Measurements from ENCODE around the gene SRRD.

The SRRD gene

GRCh38 chr22:26463688-26464087 is 20.0 kb upstream of the SRRD start:
- no peak overlapping the region for H3K4me3 ChIP-seq (ENCODE audit: low read depth, low read length)
- no peak for DNase-seq (ENCODE audit: low read depth)
- TF ChIP-seq, protein P1, sequence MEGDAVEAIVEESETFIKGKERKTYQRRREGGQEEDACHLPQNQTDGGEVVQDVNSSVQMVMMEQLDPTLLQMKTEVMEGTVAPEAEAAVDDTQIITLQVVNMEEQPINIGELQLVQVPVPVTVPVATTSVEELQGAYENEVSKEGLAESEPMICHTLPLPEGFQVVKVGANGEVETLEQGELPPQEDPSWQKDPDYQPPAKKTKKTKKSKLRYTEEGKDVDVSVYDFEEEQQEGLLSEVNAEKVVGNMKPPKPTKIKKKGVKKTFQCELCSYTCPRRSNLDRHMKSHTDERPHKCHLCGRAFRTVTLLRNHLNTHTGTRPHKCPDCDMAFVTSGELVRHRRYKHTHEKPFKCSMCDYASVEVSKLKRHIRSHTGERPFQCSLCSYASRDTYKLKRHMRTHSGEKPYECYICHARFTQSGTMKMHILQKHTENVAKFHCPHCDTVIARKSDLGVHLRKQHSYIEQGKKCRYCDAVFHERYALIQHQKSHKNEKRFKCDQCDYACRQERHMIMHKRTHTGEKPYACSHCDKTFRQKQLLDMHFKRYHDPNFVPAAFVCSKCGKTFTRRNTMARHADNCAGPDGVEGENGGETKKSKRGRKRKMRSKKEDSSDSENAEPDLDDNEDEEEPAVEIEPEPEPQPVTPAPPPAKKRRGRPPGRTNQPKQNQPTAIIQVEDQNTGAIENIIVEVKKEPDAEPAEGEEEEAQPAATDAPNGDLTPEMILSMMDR (IDR thresholded peaks at IDR 0.05; ENCODE audit: insufficient read depth, low read depth, low read length, missing control alignments), result no peak

DNA sequence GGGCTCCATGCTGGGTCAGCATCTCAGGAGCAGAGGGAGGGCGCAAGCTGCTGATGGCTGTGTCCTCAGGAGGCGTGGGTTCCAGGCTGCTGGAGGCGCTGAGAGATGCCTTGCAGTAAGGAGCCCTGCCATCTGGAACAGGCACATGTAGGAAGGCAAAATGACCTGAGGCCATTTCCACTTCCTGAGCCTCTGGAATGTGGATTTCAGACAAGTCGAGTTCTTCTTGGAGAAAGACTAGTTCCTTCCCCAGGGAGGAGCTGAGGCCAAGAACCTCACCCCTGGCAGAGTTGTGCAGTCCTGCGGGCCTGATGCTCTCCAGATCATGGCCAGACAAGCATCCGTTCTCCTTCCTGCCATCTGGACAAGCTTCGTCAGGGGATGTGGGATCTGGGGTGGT is 19.4 kb upstream of the SRRD start:
- no peak overlapping the region for H3K4me3 ChIP-seq (ENCODE audit: low read depth, low read length)
- no peak for DNase-seq (ENCODE audit: low read depth)
- TF ChIP-seq, protein P1 (IDR thresholded peaks at IDR 0.05; ENCODE audit: insufficient read depth, low read depth, low read length, missing control alignments), result no peak

GRCh38 chr22:26466196-26466595 is 17.5 kb upstream of the SRRD start:
- no peak for DNase-seq (ENCODE audit: low read depth)
- H3K4me3 ChIP-seq (ENCODE audit: low read depth, low read length), result no peak overlapping the region
- TF ChIP-seq, protein P1 (IDR thresholded peaks at IDR 0.05; ENCODE audit: insufficient read depth, low read depth, low read length, missing control alignments), result no peak

DNA sequence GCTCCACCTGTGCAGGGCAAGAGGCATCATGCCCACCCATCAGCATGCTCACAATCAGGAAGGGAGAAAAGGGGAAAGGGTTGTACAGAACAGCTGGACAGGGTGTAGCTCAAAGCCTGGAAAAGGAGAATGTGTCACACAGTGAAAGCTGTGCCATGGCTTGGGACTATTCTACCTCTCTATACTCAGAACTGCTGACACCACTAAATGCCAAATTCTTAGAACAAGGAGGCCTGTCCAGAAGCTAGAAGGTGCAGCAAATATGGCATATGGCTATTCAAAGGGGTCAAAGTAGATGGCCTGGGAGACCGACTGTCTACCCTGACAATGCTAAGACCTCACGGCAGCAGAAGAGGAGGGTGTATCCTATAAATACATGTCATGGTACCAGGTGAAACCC is 12.9 kb upstream of the SRRD start:
- TF ChIP-seq, protein P1 (IDR thresholded peaks at IDR 0.05; ENCODE audit: insufficient read depth, low read depth, low read length, missing control alignments), result no peak
- no peak overlapping the region for H3K4me3 ChIP-seq (ENCODE audit: low read depth, low read length)
- no peak for DNase-seq (ENCODE audit: low read depth)

DNA sequence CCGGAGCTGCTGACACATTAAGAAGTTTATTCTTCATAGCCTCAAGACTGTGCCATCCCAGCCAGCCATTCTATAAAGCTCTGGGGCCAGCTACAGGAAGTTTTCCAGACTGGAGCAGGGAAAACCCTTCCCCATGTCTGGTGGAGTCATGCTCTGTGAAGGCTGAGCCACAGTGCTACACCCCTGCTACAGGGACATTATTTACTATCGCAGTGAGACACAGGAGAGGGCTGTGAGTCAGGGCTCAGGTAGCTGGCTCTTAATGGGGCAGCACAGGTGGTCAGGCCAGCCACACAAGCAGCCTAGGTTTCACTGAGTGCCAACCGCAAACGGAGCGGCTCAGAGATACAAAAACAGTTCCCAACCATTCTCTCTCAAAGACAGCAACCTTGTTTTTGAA is 12.2 kb upstream of the SRRD start:
- DNase-seq (ENCODE audit: low read depth), result no peak
- TF ChIP-seq, protein P1 (IDR thresholded peaks at IDR 0.05; ENCODE audit: insufficient read depth, low read depth, low read length, missing control alignments), result no peak
- no peak overlapping the region for H3K4me3 ChIP-seq (ENCODE audit: low read depth, low read length)

DNA sequence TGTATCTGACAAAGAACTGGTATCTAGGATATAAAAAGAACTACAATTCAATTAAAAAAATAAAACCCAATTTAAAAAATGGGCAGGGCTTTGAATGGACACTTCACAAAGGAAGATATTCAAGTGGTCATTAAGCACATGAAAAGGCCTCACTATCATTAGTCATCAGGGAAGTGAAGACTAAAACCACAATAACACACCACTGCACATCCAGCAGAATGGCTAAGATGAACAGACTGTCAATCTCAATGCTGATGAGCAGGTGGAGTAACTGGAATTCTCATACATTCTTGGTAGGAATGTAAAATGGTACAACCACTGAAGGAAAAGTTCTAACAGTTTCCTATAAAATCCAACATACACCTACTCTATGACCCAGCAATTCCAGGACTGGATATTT is 9.0 kb upstream of the SRRD start:
- no peak for DNase-seq (ENCODE audit: low read depth)
- TF ChIP-seq, protein P1 (IDR thresholded peaks at IDR 0.05; ENCODE audit: insufficient read depth, low read depth, low read length, missing control alignments), result no peak
- no peak overlapping the region for H3K4me3 ChIP-seq (ENCODE audit: low read depth, low read length)

- TF ChIP-seq, protein P1 (IDR thresholded peaks at IDR 0.05; ENCODE audit: insufficient read depth, low read depth, low read length, missing control alignments), result no peak
- H3K4me3 ChIP-seq (ENCODE audit: low read depth, low read length), result no peak overlapping the region
- DNase-seq (ENCODE audit: low read depth), result no peak
Observed at GRCh38 chr22:26476705-26477340, 6.9 kb upstream of the SRRD start.

Measured in GM12865 (cell line).